Gastrocnemius medialis (tissue), 4 donors: ENCODE data around the gene PDGFRB. TPM values are rescaled to one million over a fixed set of nuclear protein-coding genes. Genes with fewer than 3 reads are reported as not detected.

ENCODE experiments used
- ATAC-seq, 2 donors: fragments of 150-250 bp; one replicate each; pipeline ENCODE4 v1.9.1; 2016
- DNase-seq, 2 donors: peaks; one replicate each; pipeline ENCODE4 v3.0.0-alpha.2; 2019
- H3K27ac ChIP-seq, 4 donors: fragments of 200-600 bp; sonication (generic); 1 replicate in 1 of 4; 2 replicates in 3 of 4; pipeline ENCODE4 v1.5.1; 2016 to 2018; ENCODE audit warnings: mild to moderate bottlenecking in 2 of 4, moderate library complexity in 1 of 4
- H3K27me3 ChIP-seq, 3 donors: fragments of 200-600 bp; sonication (generic) in 2 of 3; 1 replicate in 1 of 3; 2 replicates in 2 of 3; pipeline versions ENCODE4 v1.5.1 to v1.6.0; 2016 to 2019; ENCODE audit warnings: mild to moderate bottlenecking in 1 of 3, moderate library complexity in 1 of 3
- H3K36me3 ChIP-seq, 2 donors: fragments of 200-600 bp; sonication (generic) in 1 of 2; one replicate each; pipeline ENCODE4 v1.5.1; 2017 to 2018
- H3K4me1 ChIP-seq, 2 donors: fragments of 200-600 bp; sonication (generic) in 1 of 2; one replicate each; pipeline ENCODE4 v1.5.1; 2016 to 2017; ENCODE audit warnings: mild to moderate bottlenecking in 2 of 2
- H3K4me3 ChIP-seq, 4 donors: fragments of 200-600 bp; sonication (generic) in 3 of 4; 1 replicate in 1 of 4; 2 replicates in 3 of 4; pipeline ENCODE4 v1.5.1; 2016 to 2019; ENCODE audit warnings: mild to moderate bottlenecking in 2 of 4
- H3K9me3 ChIP-seq, 3 donors: fragments of 200-600 bp; sonication (generic) in 2 of 3; 1 replicate in 1 of 3; 2 replicates in 2 of 3; pipeline ENCODE4 v1.5.1; 2016 to 2019
- CTCF ChIP-seq, 5 experiments: fragments of 450-650 bp in 3 of 5; fragments of 200-600 bp in 2 of 5; sonication (generic) in 2 of 5; IDR thresholded peaks in 4 of 5; conservative IDR thresholded peaks in 1 of 5; 1 replicate in 4 of 5; 2 replicates in 1 of 5; pipeline ENCODE4 v1.5.1; 2016 to 2019; ENCODE audit warnings: antibody characterized with exemption in 5 of 5, mild to moderate bottlenecking in 3 of 5, moderate library complexity in 3 of 5
- POLR2A ChIP-seq, 2 donors: fragments of 450-650 bp; IDR thresholded peaks; one replicate each; pipeline ENCODE4 v1.6.1; 2017; ENCODE audit warnings: antibody characterized with exemption in 2 of 2, mild to moderate bottlenecking in 2 of 2, moderate library complexity in 2 of 2
- in situ Hi-C, 4 donors: fragments of 200-750 bp; cut with MboI; loops; one replicate each; pipeline versions ENCODE4 v1.15.0 to v1.8.0; 2017; ENCODE audit warnings: low sequenced_read_pairs in 4 of 4
- intact Hi-C: fragments of 100-400 bp; cut with DNase I; formaldehyde crosslinking; loops from one replicate; pipeline ENCODE4 v1.15.1; 2023; ENCODE audit warnings: low total_unique reads
- total RNA-seq, 4 donors: library from RNA; depleted of rRNA; stranded (reverse); fragments of >200 nt; gene quantifications; one replicate each; pipeline versions ENCODE4 v1.1.0 to v1.2.3, GENCODE V29; 2016

The PDGFRB gene
- total RNA-seq, 4 donors from 2014 or later, result 27.9 to 58.4 (median 52.5) TPM

GRCh38 chr5:150167512-150167850 is 11.8 kb upstream of the PDGFRB start:
- Histone ChIP-seq H3K9me3 (no peaks in the 10 kb centered on the region), H3K27me3 (no peaks in the 10 kb centered on the region), H3K4me3 (no peak overlapping the region), H3K36me3 (no peaks in the 10 kb centered on the region), H3K4me1 (peaks cover 13 to 14% of the 10 kb centered on the region in 2 donors), H3K27ac (no peak overlapping the region)
- in situ Hi-C loops, result no loop called here
- no peak for TF ChIP-seq CTCF (IDR thresholded peaks at IDR 0.05 in 4 of 5, conservative IDR thresholded peaks at IDR 0.05 in 1 of 5)
- no peak for TF ChIP-seq POLR2A (IDR thresholded peaks at IDR 0.05)
- intact Hi-C loops, result no loop called here
- ATAC-seq (no peak), DNase-seq (no peak)

GRCh38 chr5:150166650-150167511 is 11.2 kb upstream of the PDGFRB start, which contains the start of gene CDX1:
CDX1 (plus strand) TSS chr5:150166778; CDS start chr5:150166877, 99 bp downstream.
- H3K36me3 ChIP-seq, result no peaks in the 10 kb centered on the region
- in situ Hi-C loops, result no loop called here
- H3K4me3 ChIP-seq, result no peak within 1 kb of the TSS
- H3K27me3 ChIP-seq, result no peaks in the 10 kb centered on the region
- H3K9me3 ChIP-seq, result no peaks in the 10 kb centered on the region
- intact Hi-C loops, result no loop called here
- DNase-seq, result no peak
- H3K27ac ChIP-seq, result no peak within 1 kb of the TSS
- peaks cover 14 to 18% of the 10 kb centered on the region in 2 donors for H3K4me1 ChIP-seq
- no peak for TF ChIP-seq POLR2A (IDR thresholded peaks at IDR 0.05)
- no peak for TF ChIP-seq CTCF (IDR thresholded peaks at IDR 0.05 in 4 of 5, conservative IDR thresholded peaks at IDR 0.05 in 1 of 5)
- ATAC-seq, result no peak

- TF ChIP-seq POLR2A (IDR thresholded peaks at IDR 0.05) (no peak), CTCF (IDR thresholded peaks at IDR 0.05 in 4 of 5, conservative IDR thresholded peaks at IDR 0.05 in 1 of 5) (no peak)
- DNase-seq (no peak), ATAC-seq (no peak)
- Histone ChIP-seq H3K4me3 (no peak overlapping the region), H3K27me3 (no peaks in the 10 kb centered on the region), H3K36me3 (no peaks in the 10 kb centered on the region), H3K27ac (no peak overlapping the region), H3K9me3 (no peaks in the 10 kb centered on the region), H3K4me1 (peaks cover 14 to 25% of the 10 kb centered on the region in 2 donors)
- intact Hi-C loops (no loop called here), in situ Hi-C loops (no loop called here)
Observed at GRCh38 chr5:150166037-150166649, 10.5 kb upstream of the PDGFRB start.

GRCh38 chr5:150164211-150164980 is 8.8 kb upstream of the PDGFRB start:
- intact Hi-C loops, result no loop called here
- TF ChIP-seq CTCF (IDR thresholded peaks at IDR 0.05 in 4 of 5, conservative IDR thresholded peaks at IDR 0.05 in 1 of 5), result no peak
- TF ChIP-seq POLR2A (IDR thresholded peaks at IDR 0.05), result no peak
- peaks cover 14 to 25% of the 10 kb centered on the region in 2 donors for H3K4me1 ChIP-seq
- H3K27ac ChIP-seq, result peak overlapping the region; percentile 48 to 81 (median 72)
- DNase-seq, result peak in 1 of 2 donors; percentile 66
- ATAC-seq, result peak; percentile 31
- H3K4me3 ChIP-seq, result no peak overlapping the region
- no peaks in the 10 kb centered on the region for H3K9me3 ChIP-seq
- H3K27me3 ChIP-seq, result no peaks in the 10 kb centered on the region
- in situ Hi-C loops, result loop anchor here (5.0 kb wide), 3 partner anchors 48 to 58 kb away; no protein-coding TSS in a partner anchor
- no peaks in the 10 kb centered on the region for H3K36me3 ChIP-seq
